Activated T-helper 2 cell treated with anti-CD3 and anti-CD28 coated beads, Interferon-gamma antibody, Interleukin-2, Interleukin-4, amounts not matched to agents 10 μg/mL and 5 μg/mL and 100 μg/mL, durations not matched to agents 14 hours and 24 hours and 36 hours (primary cell): ENCODE data around the gene ADARB1. TPM values are rescaled to one million over a fixed set of nuclear protein-coding genes. Genes with fewer than 3 reads are reported as not detected.

Source experiments
- DNase-seq: peaks from one replicate; pipeline ENCODE4 v3.0.0; 2021; ENCODE audit warnings: low spot score
- H3K27ac Mint-ChIP-seq: one replicate; pipeline ENCODE4 v1.8.0; 2021; ENCODE audit warnings: mixed read lengths
- H3K27me3 Mint-ChIP-seq: one replicate; pipeline ENCODE4 v1.8.0; 2021; ENCODE audit warnings: low read depth, mixed read lengths
- H3K36me3 Mint-ChIP-seq: one replicate; pipeline ENCODE4 v1.8.0; 2021; ENCODE audit warnings: low read depth, mixed read lengths
- H3K4me1 Mint-ChIP-seq: one replicate; pipeline ENCODE4 v1.8.0; 2021; ENCODE audit warnings: low read depth, mixed read lengths
- H3K4me3 Mint-ChIP-seq: one replicate; pipeline ENCODE4 v1.8.0; 2021; ENCODE audit warnings: low read depth, mild to moderate bottlenecking, moderate library complexity, mixed read lengths
- H3K9me3 Mint-ChIP-seq: one replicate; pipeline ENCODE4 v1.8.0; 2021; ENCODE audit warnings: mixed read lengths
- intact Hi-C: fragments of 100-400 bp; cut with micrococcal nuclease; formaldehyde crosslinking; loops from one replicate; pipeline ENCODE4 v1.15.1; 2023
- total RNA-seq: library from RNA; stranded (reverse); gene quantifications from 2 replicates; pipeline ENCODE4 v1.2.3, GENCODE V29; 2022

Gene ADARB1
- total RNA-seq, 1 donor from 2014 or later = 25.8 TPM

- Mint-ChIP-seq H3K27ac (no peak overlapping the region), H3K9me3 (no peaks in the 10 kb centered on the region), H3K4me3 (no peak overlapping the region), H3K36me3 (peaks cover 4% of the 10 kb centered on the region), H3K4me1 (peaks cover 15% of the 10 kb centered on the region), H3K27me3 (no peaks in the 10 kb centered on the region)
- intact Hi-C loops = no loop called here
- DNase-seq = no peak
These were observed 90.5 kb downstream of the ADARB1 start for GRCh38 chr21:45164838-45165237.

DNA sequence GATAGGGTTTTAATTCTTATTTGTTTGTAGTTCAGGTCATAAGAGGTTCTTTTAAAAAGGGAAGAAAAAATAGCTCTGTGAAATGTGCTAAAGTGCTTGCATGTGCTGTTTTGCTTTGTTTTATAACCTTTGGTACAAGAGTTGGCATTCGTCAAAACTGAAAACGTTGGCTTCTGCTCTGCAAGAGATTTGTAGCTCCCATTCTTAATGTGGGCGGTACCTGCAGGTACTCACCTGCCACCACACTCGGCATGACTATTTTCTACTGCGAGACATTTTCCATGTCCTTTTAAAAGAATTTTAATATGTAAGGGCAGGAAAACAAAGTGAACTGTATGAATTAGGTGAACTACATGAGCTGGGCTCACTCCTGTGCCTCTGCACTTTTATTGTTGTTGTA lies 92.6 kb downstream of the ADARB1 start:
- no peak for DNase-seq
- peaks cover 18% of the 10 kb centered on the region for H3K4me1 Mint-ChIP-seq
- no peak overlapping the region for H3K4me3 Mint-ChIP-seq
- no peaks in the 10 kb centered on the region for H3K9me3 Mint-ChIP-seq
- intact Hi-C loops = no loop called here
- H3K27ac Mint-ChIP-seq = no peak overlapping the region
- H3K36me3 Mint-ChIP-seq = peaks cover 8% of the 10 kb centered on the region
- H3K27me3 Mint-ChIP-seq = no peaks in the 10 kb centered on the region

- Mint-ChIP-seq H3K27ac (no peak overlapping the region), H3K4me3 (no peak overlapping the region), H3K9me3 (no peaks in the 10 kb centered on the region), H3K27me3 (no peaks in the 10 kb centered on the region), H3K36me3 (peaks cover 7% of the 10 kb centered on the region), H3K4me1 (peaks cover 18% of the 10 kb centered on the region)
- intact Hi-C loops = no loop called here
- no peak for DNase-seq
These were observed 93.4 kb downstream of the ADARB1 start for GRCh38 chr21:45167796-45168222.

DNA sequence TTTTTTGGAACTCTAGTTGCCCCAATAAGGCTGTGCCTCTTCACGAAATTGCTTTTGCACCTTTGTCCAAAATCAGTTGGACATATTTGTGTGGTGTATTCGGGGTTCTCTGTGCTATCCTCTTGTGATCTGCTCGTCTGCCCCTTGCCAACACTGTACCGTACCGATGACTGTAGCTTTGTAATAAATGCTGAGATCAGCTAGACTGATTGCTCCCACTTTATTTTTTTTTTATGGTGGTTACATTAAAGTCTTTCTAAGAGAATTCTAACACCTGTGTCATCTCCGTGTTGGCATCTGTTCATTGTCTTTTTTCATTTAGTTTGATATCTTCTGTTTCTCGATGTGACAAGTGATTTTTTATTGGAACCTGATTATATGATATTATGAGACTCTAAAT lies 94.1 kb downstream of the ADARB1 start:
- Mint-ChIP-seq H3K9me3 (no peaks in the 10 kb centered on the region), H3K27me3 (no peaks in the 10 kb centered on the region), H3K27ac (no peak overlapping the region), H3K4me1 (peaks cover 18% of the 10 kb centered on the region), H3K36me3 (peaks cover 9% of the 10 kb centered on the region), H3K4me3 (no peak overlapping the region)
- DNase-seq = no peak
- intact Hi-C loops = no loop called here

- no peak for DNase-seq
These were observed 94.6 kb downstream of the ADARB1 start for GRCh38 chr21:45169001-45169400.

DNA sequence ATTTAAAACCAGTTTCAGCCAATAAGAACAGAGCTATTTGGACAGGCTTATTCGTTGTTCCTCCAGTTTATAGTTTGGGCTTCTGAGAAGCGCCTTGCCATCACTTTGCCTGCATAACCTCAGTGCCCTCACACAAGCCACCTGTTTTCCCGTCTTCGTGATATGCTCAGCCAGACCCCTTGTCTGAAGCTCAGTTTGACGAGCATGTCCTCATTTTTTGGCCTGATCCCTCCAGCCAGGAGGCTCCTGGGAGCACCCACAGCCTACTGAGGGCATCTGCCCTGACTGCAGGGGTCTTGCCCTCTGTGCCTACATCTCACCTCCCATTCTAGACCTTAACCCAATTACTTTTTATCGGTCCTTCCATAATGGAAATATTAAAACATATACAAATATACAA lies 95.3 kb downstream of the ADARB1 start:
- intact Hi-C loops = no loop called here
- Mint-ChIP-seq H3K27ac (no peak overlapping the region), H3K9me3 (no peaks in the 10 kb centered on the region), H3K4me1 (peaks cover 18% of the 10 kb centered on the region), H3K4me3 (no peak overlapping the region), H3K27me3 (no peaks in the 10 kb centered on the region), H3K36me3 (peaks cover 9% of the 10 kb centered on the region)
- DNase-seq = no peak

More at GRCh38 chr21:45169001-45169400, 94.6 kb downstream of the ADARB1 start:
- intact Hi-C loops = no loop called here
- H3K4me3 Mint-ChIP-seq = no peak overlapping the region
- no peaks in the 10 kb centered on the region for H3K9me3 Mint-ChIP-seq
- no peaks in the 10 kb centered on the region for H3K27me3 Mint-ChIP-seq
- H3K36me3 Mint-ChIP-seq = peaks cover 9% of the 10 kb centered on the region
- no peak overlapping the region for H3K27ac Mint-ChIP-seq
- peaks cover 18% of the 10 kb centered on the region for H3K4me1 Mint-ChIP-seq

DNA sequence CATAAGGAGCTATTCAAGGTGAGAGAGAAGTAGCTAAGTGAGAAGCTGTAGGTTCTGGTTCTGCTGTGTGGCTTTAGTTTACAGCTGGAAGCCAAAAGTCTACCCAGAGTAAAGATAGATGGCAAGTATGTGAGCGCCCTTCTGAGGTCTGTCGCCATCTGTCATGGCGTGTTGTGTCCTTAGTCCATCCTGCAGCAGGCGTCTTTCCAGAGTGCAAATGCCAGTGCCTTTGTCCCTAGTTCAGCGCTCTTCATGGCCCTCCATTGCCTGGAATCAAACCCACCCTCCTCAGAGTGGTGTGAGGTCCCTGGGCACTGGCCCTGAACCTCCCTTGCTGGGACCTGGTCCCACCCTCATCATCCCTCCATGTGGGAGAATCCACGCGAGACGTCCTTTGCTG lies 96.6 kb downstream of the ADARB1 start:
- no peaks in the 10 kb centered on the region for H3K27me3 Mint-ChIP-seq

GRCh38 chr21:45172420-45172819 lies 98.0 kb downstream of the ADARB1 start:
- H3K27me3 Mint-ChIP-seq = no peaks in the 10 kb centered on the region
- DNase-seq = no peak
- no peak overlapping the region for H3K4me3 Mint-ChIP-seq
- H3K9me3 Mint-ChIP-seq = no peaks in the 10 kb centered on the region
- peaks cover 18% of the 10 kb centered on the region for H3K4me1 Mint-ChIP-seq
- H3K27ac Mint-ChIP-seq = no peak overlapping the region
- peaks cover 22% of the 10 kb centered on the region for H3K36me3 Mint-ChIP-seq
- intact Hi-C loops = no loop called here

More for the DNA sequence above, 96.6 kb downstream of the ADARB1 start:
- intact Hi-C loops = no loop called here
- Mint-ChIP-seq H3K4me1 (peaks cover 18% of the 10 kb centered on the region), H3K36me3 (peaks cover 9% of the 10 kb centered on the region), H3K27ac (no peak overlapping the region), H3K4me3 (no peak overlapping the region), H3K9me3 (no peaks in the 10 kb centered on the region)
- no peak for DNase-seq

GRCh38 chr21:45175326-45176095 lies 101.1 kb downstream of the ADARB1 start:
- H3K27me3 Mint-ChIP-seq = no peaks in the 10 kb centered on the region
- no peak overlapping the region for H3K4me3 Mint-ChIP-seq
- no peak overlapping the region for H3K27ac Mint-ChIP-seq
- H3K4me1 Mint-ChIP-seq = peaks cover 1% of the 10 kb centered on the region
- DNase-seq = no peak
- intact Hi-C loops = no loop called here
- H3K9me3 Mint-ChIP-seq = no peaks in the 10 kb centered on the region
- H3K36me3 Mint-ChIP-seq = peaks cover 27% of the 10 kb centered on the region

DNA sequence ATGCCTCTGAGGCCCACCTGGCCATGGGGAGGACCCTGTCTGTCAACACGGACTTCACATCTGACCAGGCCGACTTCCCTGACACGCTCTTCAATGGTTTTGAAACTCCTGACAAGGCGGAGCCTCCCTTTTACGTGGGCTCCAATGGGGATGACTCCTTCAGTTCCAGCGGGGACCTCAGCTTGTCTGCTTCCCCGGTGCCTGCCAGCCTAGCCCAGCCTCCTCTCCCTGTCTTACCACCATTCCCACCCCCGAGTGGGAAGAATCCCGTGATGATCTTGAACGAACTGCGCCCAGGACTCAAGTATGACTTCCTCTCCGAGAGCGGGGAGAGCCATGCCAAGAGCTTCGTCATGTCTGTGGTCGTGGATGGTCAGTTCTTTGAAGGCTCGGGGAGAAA lies 101.8 kb downstream of the ADARB1 start:
- intact Hi-C loops = no loop called here
- Mint-ChIP-seq H3K36me3 (peaks cover 28% of the 10 kb centered on the region), H3K9me3 (no peaks in the 10 kb centered on the region), H3K4me1 (no peaks in the 10 kb centered on the region), H3K27ac (no peak overlapping the region), H3K27me3 (no peaks in the 10 kb centered on the region), H3K4me3 (no peak overlapping the region)
- no peak for DNase-seq

GRCh38 chr21:45177039-45177438 lies 102.7 kb downstream of the ADARB1 start:
- Mint-ChIP-seq H3K4me3 (no peak overlapping the region), H3K9me3 (no peaks in the 10 kb centered on the region), H3K36me3 (peaks cover 29% of the 10 kb centered on the region), H3K27ac (no peak overlapping the region), H3K4me1 (no peaks in the 10 kb centered on the region), H3K27me3 (no peaks in the 10 kb centered on the region)
- no peak for DNase-seq
- intact Hi-C loops = no loop called here

- H3K4me3 Mint-ChIP-seq = no peak overlapping the region
- no peaks in the 10 kb centered on the region for H3K27me3 Mint-ChIP-seq
- no peak for DNase-seq
- H3K4me1 Mint-ChIP-seq = no peaks in the 10 kb centered on the region
- no peak overlapping the region for H3K27ac Mint-ChIP-seq
- H3K9me3 Mint-ChIP-seq = no peaks in the 10 kb centered on the region
- intact Hi-C loops = no loop called here
- H3K36me3 Mint-ChIP-seq = peaks cover 36% of the 10 kb centered on the region
These were observed 103.8 kb downstream of the ADARB1 start for GRCh38 chr21:45178070-45178608.

GRCh38 chr21:45178971-45179370 lies 104.6 kb downstream of the ADARB1 start:
- H3K27ac Mint-ChIP-seq = no peak overlapping the region
- H3K9me3 Mint-ChIP-seq = no peaks in the 10 kb centered on the region
- intact Hi-C loops = no loop called here
- no peak overlapping the region for H3K4me3 Mint-ChIP-seq
- no peaks in the 10 kb centered on the region for H3K4me1 Mint-ChIP-seq
- no peak for DNase-seq
- no peaks in the 10 kb centered on the region for H3K27me3 Mint-ChIP-seq
- peaks cover 43% of the 10 kb centered on the region for H3K36me3 Mint-ChIP-seq
